Urothelium cell line (cell line): ENCODE results near the gene MARK3.

Experiments
- DNase-seq: peaks from one replicate; pipeline ENCODE4 v3.0.0; 2011; ENCODE audit warnings: low spot score, mixed read lengths
- FAIRE-seq: peaks from 2 replicates; lab custom pipeline; 2011; peaks lifted over from hg19 to GRCh38; lab: Jason Lieb, UNC

MARK3 gene

GRCh38 chr14:103366741-103367140 lies 18.5 kb upstream of the MARK3 start:
- no peak for DNase-seq
- FAIRE-seq = no peak

GRCh38 chr14:103367995-103368394 lies 17.2 kb upstream of the MARK3 start:
- DNase-seq = no peak
- no peak for FAIRE-seq

DNA sequence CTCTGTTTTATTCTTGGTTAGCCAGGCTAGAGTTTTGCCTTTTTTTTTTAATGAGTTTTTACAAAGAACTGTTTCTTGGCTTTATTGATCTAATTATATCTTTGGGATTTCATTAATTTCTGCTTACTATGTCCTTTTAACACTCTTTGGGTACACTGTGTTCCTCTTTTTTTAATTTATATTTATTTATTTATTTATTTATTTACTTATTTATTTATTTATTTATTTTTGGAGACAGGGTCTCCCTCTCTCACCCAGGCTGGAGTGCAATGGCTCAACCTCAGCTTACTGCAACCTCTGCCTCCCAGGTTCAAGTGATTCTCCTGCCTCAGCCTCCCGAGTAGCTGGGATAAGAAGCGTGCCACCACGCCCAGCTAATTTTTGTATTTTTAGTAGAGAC lies 15.1 kb upstream of the MARK3 start:
- FAIRE-seq = no peak
- DNase-seq = no peak

- DNase-seq (no peak), FAIRE-seq (no peak)
Measured at GRCh38 chr14:103372017-103372416, 13.2 kb upstream of the MARK3 start.

GRCh38 chr14:103372552-103373304 lies 12.5 kb upstream of the MARK3 start:
- DNase-seq (peak; percentile 81), FAIRE-seq (no peak)

DNA sequence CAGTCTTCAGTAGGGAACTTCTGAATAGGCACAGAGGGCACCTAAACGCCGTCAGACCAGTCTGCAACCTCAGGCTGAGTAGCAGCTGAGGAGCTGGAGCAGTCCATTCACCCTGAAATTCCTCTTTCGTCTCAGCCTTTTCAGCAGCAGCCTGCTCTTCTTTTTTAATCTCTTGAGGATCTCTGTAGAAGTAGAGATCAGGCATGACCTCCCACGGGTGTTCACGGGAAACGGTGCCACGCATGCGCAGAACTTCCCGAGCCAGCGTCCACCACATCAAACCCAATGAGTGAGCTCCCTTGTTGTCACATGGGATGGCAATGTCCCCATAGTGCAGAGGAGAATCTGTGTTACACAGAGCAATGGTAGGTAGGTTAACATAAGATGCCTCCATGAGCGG lies 11.1 kb upstream of the MARK3 start:
- no peak for DNase-seq
- FAIRE-seq = no peak

DNA sequence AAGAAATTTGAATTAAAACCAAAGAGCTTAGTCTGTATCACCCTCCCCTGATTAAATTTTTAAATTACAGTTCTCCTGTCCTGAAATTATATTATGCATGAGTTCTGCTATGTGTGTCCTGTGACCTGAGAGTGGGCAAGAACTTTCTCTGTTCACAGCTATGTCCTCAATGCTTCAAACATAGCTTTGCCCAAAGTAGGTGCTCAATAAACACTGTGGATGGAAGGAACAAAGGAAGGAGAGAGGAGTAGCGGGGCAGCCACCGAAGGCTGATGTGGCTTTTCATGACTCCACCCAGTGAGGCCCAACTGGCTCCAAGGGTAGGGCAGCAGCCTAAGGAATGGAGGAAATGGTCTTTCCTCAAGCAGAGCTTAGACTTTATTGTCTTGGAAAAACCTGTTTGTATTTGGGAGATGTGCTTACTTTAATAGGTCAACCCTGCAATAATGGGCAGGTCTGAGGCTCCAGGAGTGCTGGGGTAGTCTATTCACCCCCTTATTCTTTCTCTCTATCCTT lies 7.6 kb upstream of the MARK3 start:
- FAIRE-seq (no peak), DNase-seq (no peak)

- DNase-seq (no peak), FAIRE-seq (no peak)
Measured at GRCh38 chr14:103378038-103378854, 7.0 kb upstream of the MARK3 start.

- DNase-seq (no peak), FAIRE-seq (no peak)
Measured at GRCh38 chr14:103380719-103381377, 4.4 kb upstream of the MARK3 start.

DNA sequence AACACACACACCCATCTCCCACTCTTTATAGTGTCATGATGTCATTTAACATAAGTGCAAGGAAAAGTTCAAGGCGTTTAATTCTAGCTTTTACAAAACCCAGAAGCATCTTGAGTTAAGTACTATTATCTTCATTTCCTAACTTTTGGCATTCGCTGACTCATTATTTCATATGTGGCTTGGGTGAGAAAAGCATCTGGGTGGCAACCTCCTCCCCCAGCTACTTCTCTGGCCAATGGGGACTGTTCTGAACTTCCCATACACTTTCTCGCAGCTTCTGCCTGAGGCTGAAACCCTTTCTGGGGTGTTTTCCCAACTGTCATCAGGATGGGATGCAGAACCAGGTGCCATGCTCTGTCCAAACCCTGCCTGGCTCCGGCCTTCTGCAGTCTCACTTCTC lies 2.8 kb upstream of the MARK3 start:
- DNase-seq (no peak), FAIRE-seq (no peak)

DNA sequence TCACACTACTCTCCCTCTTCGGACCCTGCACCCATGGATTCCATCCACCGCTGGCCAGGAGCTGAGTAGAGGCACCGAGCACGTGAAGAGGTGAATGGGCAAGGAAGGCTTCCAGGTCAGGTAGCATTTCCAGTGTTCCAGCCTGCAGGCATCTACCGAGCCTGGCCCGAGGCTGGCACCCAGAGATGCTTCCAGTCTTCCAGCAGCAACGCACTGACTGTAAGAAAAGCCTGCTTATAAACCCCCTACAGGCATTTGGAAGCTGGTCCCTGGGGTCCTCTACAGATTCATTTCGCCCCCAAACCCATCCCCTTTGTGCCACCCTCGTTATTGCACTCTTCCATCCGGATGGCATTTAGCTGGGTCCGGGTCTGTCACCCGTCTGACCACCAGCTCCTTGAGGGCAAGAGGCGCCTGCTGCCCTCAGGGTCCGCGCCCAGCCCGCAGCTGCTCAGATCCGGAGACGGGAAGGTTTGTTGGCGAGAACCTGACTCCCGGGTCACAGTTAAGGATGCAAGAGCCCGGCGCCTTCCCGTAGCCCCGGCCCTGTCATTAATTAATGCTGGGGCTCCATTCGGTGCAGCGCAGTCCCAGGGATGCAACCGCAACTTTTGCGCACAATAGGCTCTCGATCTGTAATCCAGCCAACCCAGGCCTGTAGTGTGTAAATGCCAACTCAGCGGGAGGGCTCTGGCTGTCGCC lies 614 bp upstream of the MARK3 start:
- no peak for FAIRE-seq
- DNase-seq = no peak

DNA sequence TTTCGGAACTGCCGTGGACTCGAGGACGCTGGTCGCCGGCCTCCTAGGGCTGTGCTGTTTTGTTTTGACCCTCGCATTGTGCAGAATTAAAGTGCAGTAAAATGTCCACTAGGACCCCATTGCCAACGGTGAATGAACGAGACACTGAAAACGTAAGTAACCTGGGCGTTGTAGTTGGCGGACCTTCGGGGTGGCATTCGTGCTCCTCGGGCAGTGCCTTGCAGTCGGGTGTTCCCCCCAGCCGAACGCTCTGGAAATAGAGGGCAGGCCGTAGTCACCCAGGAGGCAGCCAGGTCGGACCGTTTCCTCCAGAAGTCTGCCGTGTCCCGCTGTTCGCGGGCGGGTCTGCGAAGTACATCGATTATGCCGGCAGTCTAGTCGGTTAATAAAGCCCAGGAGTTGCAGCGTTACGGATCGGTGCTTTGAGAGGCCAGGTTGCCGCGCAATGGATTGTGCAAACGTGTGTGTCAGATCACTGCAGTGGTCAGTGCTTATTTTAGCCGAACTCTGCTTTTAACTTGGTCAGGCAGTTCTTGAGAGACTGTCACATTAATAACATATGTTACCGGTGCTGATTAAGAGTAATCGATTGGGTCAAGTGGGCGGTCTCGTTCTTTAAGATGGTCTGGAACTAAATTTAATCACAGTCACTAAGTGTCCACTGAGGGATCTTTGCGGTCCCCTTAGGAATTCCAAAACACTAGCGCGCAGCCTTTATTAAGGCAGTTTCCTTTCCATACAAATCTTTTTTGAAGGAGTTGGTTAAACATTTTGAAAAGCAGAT lies 906 bp downstream of the MARK3 start:
- FAIRE-seq = no peak

DNA sequence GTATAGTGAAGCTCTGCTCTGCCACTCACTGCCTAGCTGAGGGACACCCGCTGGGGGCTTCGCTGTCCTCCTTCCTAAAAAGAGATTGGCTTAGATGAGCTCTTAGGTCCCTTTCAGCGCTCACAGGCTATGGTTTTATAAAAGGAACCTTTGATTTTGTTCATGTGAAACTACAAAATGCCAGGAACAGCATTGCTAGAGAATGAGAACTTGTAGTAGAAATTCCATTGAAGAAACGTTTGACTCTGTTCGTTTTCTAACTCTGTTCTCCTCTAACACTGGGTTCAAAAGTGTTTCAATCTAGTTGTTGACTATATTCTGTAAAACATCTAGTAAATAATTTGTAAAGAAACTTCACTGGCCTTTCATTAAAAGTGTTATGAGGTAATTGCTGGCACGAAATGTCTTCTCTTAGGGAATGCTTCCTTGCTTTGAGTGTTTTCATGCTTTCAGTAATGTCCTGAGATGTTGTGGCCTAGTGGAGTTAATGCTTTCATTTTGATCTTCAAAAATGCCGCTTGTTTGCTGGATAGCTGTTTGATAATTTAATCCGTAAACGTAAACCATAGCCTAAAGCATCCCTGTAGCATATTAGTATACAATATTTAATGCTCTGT lies 1.6 kb downstream of the MARK3 start:
- FAIRE-seq = no peak
- no peak for DNase-seq

More for the DNA sequence above, 906 bp downstream of the MARK3 start:
- DNase-seq = no peak

- FAIRE-seq (no peak), DNase-seq (no peak)
Measured at GRCh38 chr14:103388664-103389063, 3.4 kb downstream of the MARK3 start.

DNA sequence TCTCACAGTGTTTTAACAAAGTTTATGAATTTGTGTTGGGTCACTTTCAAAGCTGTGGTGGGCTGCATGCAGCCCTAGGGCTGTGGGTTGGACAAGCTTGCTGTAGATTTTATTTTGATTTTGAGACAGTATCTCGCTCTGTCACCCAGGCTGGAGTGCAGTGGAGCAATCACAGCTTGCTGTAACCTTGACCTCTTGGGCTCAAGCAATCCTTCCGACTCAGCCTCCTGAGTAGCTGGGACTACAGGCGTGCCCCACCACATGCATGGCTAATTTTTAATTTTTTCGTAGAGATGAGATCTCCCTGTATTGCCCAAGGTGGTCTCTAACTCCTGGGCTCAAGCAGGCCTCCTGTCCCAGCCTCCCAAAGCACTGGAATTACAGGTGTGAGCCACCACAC lies 5.4 kb downstream of the MARK3 start:
- no peak for FAIRE-seq
- no peak for DNase-seq

- no peak for FAIRE-seq
- peak; percentile 23 for DNase-seq
Measured at GRCh38 chr14:103391048-103391447, 5.8 kb downstream of the MARK3 start.

DNA sequence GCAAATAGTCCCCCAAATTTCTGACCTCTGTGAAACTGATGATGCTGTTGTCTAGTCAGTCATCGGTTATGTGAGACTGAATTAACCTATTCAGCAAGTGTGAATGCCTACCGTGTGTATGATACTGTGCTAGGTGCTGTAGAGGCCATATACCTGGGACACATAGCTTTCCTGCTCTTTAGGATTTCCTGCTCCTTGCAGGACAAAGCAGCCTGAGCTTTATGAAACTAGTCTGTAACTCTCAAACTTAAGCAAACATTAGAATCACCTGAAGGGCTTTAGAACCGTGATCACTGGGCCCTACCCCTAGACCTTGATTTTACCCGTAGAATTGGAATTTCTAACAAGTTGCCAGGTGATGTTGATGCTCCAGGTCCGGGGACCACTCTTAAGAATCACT lies 6.9 kb downstream of the MARK3 start:
- DNase-seq (no peak), FAIRE-seq (no peak)

- FAIRE-seq = no peak
Measured at GRCh38 chr14:103392572-103392971, 7.4 kb downstream of the MARK3 start.

DNA sequence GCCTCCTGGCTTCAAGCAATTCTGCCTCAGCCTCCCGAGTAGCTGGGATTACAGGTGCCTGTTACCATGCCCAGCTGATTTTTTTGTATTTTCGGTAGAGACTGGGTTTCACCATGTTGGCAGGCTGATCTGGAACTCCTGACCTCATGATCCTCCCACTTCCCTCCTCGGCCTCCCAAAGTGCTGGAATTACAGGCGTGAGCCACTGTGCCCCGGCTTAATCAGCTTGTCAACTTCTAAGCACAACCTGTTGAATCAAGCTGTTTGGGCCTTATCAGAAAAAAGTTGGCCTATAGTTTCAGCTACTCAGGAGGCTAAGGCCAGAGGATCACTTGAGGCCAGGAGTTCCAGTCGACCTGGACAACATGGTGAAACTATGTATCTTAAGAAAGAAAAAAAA lies 7.9 kb downstream of the MARK3 start:
- no peak for FAIRE-seq

More at GRCh38 chr14:103392572-103392971, 7.4 kb downstream of the MARK3 start:
- DNase-seq = no peak

More for the DNA sequence above, 7.9 kb downstream of the MARK3 start:
- no peak for DNase-seq
